ENCODE results near the gene PPFIA4.

The PPFIA4 gene

DNA sequence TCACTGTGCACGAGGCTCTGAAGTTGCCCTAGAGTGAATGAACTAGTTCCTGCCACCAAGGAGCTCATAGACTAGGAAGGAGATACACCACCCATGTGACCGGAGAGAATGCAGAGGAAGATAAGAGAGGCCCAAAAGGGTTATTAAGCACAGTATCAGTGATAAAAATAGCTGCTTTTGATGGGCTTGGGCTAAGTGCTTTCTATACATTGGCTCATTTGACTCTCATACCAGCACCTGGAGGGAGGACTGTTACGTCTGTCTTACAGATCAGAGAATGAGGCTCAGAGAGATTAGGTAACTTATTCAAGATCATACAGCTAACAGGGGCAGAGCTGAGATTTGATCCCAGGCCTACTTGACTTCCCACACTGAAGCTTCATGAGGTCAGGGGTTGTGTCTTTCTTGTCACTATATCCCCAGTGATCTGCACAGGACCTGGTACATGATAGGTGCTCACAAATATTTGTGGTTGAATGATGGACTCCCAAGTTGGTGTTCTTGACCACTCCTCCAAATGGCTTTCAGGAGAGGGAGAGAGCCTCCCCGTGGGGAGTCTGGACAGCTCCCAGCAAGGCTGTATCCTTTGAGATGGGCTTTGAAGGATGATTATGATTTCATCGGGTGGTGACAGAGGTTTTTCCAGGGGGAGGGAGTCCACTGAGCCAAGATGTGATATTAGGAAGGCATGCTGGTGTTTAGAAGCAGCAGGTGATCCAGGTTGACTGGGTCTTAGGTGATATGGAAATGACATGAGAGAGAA, 14.4 kb downstream of the PPFIA4 start:
- DNase-seq (ENCODE audit: low read depth in 2 of 2), result no peak

DNA sequence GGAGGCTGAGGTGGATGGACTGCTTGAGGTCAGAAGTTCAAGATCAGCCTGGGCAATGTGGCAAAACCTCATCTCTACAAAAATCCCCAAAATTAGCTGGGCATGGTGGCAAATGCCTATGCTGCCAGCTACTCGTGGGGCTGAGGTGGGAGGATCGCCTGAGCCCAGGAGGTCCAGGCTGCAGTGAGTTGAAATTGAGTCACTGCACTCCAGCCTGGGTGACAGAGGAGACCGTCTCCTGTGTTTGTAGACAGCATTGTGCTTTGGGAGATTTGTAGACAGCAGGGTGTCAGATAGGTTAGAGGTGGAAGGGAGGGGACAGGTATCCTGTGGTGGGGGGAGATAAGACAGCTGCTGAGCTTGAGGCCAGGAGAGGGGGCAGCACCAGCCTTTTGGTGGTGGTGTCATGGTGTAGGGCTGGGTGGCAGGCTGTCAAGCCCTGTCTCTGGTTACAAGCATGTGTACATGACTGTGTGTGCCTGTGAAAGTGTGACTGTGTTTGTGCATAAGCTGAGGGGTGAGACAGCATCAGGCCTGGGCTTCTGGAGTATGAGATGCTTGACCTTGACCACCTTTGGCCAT, 15.2 kb downstream of the PPFIA4 start:
- DNase-seq (ENCODE audit: low read depth in 2 of 2), result no peak

DNA sequence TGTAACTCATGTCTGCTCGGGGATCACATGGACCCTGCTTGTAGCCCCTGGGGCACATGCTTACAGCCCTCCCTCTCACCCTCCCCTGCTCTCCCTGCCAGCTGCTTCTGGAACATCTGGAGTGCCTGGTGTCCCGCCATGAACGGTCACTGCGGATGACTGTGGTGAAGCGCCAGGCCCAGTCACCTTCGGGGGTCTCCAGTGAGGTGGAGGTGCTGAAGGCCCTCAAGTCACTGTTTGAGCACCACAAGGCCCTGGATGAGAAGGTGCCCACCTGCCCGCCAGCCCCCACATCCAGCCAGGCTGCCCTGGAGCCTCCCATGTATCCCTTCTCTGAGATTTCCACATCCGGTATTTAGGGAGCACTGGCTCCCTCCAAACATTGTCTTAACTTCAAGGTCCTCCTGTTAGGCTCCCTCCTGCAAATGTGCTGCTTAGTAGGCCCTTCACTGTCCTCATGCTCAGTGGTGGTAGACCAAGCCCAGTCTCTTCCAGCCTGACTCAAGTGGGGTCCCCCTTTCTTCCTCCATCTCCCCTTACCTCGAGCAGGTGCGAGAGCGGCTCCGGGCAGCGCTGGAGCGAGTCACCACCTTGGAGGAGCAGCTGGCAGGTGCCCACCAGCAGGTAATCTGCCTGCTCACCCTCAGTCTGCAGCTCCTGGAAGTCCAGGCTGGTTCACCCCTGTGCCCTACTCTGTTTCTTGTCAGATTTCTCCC, 17.7 kb downstream of the PPFIA4 start:
- no peak for DNase-seq (ENCODE audit: low read depth in 2 of 2)

DNA sequence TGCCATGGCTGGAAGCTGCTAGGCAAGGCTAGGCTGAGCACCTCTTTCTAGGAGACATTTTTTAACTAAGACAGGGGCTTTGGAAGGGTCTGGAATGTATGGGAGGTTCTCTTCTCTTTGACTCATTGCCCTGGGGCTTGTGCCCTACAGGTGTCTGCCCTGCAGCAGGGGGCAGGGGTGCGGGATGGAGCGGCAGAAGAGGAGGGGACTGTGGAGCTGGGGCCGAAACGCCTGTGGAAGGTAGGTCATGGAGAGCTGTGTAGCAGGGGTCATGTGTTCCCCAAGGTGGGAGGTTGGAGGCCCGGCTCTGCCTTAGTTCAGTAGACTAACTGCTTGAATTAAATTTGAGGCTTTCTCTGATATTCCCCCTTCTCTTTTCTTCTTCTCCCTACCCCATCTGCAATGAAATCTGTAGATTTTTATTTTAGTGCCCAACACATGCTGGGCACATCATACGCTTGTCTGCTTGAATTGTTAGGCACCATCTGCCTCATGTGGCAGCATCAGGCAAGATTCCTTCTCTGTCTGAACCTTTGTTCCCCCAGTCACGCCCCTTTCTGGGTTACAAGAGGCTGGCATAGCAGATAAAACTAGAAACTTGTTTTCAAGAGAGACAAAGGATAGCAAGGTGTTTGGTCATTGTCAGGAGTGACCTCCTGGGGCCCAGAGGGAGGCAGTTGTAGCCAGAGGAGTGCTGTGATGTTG, 18.4 kb downstream of the PPFIA4 start:
- DNase-seq (ENCODE audit: low read depth in 2 of 2), result no peak

DNA sequence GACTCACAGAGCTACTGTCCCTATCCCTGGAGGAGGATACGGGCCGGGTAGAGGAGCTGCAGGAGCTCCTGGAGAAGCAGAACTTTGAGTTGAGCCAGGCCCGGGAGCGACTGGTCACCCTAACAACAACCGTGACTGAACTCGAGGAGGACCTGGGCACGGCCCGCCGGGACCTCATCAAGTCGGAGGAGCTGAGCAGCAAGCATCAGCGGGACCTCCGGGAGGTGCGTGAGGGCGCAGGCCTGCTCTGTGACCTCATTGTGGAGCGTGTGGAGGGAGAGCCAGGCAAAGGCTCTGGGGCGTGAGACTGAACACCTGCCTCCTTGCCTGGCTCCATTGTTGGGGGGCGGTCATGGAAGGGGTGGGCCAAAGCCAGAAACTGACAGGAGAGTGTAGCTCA, 19.0 kb downstream of the PPFIA4 start:
- DNase-seq (ENCODE audit: low read depth in 2 of 2), result no peak

DNA sequence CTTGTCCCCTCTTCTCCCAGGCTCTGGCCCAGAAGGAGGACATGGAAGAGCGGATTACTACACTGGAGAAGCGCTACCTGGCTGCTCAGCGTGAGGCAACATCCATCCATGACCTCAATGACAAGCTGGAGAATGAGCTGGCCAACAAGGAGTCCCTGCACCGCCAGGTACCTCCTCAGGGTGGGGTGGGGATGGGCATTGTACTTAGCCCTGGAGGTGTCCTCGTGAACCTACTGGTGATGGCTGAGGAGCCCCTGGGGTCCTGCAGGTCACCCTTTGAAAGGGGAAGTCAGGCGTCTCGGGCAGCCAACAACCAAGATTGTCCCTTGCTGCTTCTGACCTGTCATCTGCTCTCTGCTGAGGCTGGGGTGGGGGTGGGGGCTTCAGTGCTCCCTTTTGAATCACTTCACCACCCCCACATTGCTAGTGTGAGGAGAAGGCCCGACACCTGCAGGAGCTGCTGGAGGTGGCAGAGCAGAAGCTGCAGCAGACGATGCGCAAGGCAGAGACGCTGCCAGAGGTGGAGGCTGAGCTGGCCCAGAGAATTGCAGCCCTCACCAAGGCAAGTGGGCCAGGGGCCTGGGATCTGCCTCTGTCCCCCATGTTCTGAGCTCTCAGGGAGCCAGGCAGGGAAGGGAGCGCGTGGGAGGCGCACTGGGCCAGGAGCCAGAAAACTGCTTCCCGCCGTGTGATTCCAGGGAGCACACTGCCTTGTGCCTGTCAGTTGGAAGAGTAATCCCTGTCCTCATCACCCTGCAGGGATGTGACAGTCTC, 19.7 kb downstream of the PPFIA4 start:
- DNase-seq (ENCODE audit: low read depth in 2 of 2), result no peak

DNA sequence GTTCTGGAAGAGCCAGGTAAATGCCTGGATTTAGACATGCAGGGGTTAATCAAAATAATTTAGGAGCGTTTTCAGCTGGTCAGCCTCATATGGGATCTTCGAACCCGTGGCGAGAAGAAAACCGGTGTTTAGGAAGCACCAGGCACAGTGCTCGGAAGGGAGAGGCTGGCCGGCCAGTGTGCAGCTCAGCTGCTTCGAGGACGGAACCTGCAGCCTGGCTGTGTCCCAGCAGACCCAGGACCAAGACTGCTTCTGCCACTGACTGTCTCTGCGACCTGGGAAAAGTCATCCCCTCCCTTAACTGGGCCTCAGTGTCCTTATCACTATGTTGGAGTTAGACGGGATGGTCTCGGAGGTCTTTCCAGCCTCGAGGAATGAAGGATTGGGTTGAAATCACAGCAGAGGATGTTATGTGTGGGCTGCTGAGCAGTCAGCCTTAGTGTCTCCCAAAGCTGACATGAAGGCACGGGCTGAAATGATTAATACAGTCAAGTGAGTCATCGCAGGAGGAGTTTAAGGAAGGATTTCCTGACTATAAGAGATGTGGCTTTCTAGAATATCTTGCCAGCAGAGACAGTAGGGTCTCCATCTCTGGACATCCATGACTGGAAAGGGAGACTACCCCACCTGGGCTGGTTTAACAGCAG, 20.8 kb downstream of the PPFIA4 start:
- no peak for DNase-seq (ENCODE audit: low read depth in 2 of 2)

DNA sequence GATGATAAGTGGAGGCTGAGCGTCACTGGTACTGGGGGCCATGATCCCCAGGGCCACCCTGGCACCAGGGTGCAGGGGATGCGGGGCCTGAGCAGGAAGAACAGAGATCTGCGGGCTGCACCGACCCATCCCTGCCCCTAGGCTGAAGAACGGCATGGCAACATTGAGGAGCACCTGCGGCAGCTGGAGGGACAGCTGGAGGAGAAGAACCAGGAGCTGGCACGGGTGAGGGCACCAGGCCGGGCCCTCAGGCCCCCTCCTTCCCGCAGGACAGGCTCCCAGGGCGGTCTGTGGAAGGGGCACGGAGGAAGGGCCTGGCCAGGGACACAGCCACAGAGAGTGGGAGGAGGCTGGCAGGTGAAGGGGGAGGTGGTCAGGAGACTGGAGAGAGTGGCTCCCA, 21.8 kb downstream of the PPFIA4 start:
- no peak for DNase-seq (ENCODE audit: low read depth in 2 of 2)

DNA sequence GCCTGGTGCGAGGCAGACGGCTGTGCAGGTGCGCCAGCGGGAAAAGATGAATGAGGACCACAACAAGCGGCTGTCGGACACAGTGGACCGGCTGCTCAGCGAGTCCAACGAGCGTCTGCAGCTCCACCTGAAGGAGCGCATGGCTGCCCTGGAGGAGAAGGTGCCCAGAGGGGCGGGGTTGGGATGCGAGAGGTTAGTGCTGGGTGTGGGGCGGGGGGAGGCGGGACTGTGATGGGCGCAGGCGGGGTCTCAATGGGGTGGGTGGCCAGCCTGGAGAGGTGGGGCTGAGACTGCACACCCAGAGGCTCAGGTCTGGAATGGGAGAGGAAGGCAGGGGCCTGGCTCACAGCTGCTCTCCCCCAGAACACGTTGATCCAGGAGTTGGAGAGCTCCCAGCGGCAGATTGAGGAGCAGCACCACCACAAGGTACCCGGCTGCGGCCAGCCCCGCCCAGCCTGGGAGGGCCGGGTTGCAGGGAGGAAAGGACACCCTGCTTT, 22.3 kb downstream of the PPFIA4 start:
- DNase-seq (ENCODE audit: low read depth in 2 of 2), result no peak

DNA sequence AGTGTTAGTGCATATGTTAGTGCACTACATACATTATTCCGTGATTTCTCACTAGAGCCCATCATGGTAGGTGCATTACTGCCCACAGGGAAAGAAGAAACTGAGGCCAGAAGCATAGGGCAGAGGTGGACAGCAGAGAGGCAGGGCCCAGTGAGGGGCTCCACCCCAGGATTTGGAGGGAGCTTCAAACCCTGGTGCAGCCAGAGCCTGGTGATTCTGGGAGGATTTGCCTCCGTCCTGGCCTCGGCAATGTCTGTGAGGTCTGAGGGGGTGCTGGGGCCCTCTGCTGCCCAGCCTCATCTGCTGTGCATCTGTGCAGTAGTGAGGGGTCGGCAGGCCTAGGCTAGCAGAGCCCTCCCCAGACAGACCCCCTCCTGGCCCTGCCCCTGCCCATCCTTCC, 22.8 kb downstream of the PPFIA4 start:
- no peak for DNase-seq (ENCODE audit: low read depth in 2 of 2)

DNA sequence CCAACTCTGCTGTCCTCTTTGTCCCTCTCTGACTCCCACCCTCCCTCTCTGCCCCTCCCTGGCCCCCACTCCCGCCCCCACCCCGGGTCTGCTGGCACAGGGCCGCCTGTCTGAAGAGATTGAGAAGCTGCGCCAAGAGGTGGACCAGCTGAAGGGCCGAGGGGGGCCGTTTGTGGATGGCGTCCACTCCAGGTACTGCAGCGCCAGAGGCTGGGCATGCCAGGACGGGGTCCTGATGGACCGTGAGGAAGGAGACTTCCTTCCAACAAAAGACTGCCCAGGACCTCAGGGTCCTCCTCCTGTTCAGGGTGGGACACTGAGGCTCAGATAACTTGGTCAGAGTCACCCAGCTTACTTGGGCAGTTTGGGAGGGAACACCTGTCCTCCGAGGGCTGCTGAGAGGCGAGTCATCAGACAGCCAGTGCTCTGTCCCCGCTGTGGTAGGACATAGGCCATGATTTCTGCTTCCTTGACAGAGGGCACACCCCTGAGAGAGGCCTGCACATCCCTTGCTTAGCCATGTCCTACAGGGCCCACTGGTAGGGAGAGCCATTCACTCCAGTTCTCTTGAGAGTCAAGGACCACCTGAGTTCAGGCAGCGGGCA, 23.4 kb downstream of the PPFIA4 start:
- no peak for DNase-seq (ENCODE audit: low read depth in 2 of 2)

DNA sequence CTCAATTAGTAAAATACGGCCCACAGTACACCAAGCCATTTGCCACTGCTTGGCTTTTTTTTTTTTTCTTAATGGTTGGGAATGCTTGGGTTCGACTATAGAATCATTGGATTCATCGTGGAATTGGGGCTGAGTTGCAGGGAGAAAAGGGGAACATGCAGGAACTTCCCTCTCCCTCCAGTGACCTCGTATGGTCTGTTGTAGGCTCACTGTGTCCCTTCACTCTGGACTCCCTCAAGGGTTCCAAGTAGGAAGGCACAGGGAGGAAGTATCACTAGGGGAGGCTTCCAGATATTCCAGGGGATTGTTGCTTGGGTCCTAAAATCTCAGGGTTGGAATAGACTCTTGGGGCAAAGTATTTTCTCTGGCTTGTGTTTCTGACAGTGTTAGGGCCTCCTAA, 24.5 kb downstream of the PPFIA4 start:
- DNase-seq (ENCODE audit: low read depth in 2 of 2), result no peak

DNA sequence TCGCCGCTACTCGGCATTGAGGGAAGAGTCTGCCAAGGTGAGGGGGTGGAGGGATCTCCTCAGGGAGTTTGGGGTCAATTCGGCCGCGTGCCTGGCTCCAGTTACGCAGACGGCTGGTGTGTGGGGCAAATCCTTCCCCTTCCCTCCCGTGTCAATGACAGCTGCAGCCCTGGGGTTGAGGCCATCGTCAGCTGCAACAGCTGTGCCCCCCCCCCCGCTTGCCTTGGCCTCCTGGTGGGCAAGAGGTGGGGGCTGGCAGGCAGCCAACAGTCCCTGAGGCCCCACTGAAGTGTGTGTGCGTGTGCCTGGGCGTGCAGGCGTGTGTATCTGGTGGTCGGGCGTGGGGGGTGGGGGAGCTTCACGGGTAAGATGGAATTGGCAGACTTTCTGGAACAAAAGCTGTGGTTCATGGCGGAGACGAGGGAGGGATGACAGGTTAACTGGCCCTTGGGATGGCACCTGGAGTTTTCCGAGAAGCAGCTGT, 25.6 kb downstream of the PPFIA4 start:
- no peak for DNase-seq (ENCODE audit: low read depth in 2 of 2)

DNA sequence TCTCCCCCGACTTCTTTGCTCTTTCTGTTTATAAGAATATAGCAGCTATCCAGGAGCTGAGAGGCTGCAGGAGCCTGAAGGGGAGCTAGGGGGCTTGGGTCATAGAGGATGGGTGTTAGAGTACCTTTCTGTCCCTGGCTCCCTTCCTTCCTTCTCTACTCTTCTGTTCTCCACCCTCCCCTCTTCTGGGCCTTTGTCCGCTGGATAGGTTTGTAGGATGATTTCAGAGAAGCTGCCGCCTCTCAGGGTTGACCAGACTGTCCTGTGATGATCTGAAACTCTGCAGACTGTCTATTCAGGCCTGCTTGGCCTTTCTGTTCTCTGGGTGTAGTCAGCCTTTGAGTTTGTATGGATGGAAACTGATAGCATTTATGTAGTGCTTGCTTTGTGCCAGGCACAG, 26.3 kb downstream of the PPFIA4 start:
- no peak for DNase-seq (ENCODE audit: low read depth in 2 of 2)

DNA sequence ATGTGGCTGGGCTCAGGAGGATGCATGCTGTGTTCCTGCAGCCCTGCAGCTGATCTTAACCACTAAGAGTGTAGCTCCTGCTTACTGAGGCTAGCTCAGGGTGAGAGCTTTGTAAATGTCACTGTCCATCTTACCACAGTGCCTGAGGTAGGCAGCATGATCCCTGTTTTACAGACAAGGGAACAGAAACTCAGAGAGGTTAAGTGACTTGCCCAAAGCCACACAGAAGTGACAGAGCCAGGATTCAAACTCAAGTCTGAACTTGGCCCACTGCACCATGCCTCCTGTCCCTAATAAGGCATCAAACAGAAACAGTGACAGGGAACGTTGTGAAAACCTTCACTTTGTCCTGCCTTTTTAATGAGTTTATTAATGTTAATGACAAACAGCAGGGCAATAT, 27.9 kb downstream of the PPFIA4 start:
- no peak for DNase-seq (ENCODE audit: low read depth in 2 of 2)

DNA sequence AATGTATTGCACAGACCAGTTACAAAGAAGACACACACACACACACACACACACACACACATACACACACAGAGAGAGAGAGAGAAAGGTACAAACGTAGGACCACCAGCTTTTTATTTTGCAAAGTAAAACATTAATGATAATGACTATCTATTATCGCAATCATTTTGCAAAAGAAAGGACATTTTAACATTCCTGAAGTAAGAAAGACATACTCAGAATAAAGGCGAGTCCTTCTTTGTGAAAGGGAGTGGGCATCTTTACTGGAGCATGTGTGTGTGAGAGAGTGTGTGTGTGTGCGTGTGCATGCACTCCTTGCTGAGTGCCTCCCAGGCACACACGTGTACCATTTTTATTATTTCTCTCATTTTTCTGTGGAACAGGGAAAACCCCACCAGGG, 28.4 kb downstream of the PPFIA4 start:
- DNase-seq (ENCODE audit: low read depth in 2 of 2), result no peak

DNA sequence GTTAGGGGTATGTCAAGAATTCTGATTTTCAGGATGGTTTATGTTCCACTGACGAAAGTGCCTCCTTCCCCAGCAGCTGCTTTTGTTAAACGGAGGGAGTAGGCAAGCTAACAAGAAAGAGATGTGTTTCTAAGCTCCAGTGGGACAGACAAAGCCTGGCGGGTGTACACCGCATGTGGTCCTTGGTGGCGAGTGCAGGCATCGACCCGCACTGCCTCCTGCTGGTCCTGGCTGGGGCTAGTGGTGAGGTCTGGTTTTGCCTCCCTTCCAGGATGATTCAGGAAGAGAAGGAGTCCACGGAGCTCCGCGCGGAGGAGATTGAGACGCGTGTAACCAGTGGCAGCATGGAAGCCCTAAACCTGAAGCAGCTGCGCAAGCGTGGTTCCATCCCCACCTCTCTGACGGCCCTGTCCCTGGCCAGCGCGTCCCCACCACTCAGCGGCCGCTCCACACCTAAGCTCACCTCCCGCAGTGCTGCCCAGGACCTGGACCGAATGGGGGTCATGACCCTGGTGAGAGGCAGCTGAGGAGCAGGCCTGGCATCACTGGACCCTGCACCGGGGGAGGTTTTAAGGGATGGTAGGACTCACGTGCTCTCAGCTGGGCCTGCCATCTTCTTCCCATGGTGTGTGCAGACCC, 29.0 kb downstream of the PPFIA4 start:
- DNase-seq (ENCODE audit: low read depth in 2 of 2), result no peak

DNA sequence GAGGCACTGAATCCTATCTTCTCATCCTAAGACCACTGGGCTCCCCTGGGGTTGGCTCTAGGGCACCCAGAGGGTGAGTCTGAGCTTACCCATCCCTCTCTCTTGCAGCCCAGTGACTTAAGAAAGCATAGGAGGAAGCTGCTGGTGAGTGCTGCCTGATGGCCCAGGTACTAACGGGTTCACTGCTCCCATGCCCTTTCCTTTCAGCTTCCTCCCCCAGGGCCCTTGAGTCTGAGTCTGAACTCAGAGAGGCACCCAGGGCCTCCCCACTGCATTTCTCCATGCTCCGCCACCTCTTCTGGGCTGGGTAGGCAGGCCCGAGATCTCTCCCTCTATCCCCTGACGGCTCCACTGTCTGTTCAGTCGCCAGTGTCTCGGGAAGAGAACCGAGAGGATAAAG, 29.7 kb downstream of the PPFIA4 start:
- DNase-seq (ENCODE audit: low read depth in 2 of 2), result no peak

DNA sequence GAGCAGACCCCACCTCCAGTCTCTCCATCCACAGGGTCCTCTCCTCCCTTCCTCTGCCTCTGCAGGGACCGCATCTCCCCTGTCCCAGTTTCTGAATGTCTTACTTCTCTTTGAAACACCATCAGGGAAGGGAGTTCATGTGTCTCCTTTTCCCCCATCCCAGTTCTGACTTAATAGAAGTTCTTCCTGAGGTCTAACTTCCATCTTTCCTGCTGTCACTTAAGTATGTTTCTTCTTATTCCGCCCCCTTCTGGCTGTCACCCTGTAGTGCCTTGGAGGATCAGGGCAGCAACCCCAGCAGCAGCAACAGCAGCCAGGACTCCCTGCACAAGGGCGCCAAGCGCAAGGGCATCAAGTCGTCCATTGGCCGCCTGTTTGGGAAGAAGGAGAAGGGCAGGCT, 30.2 kb downstream of the PPFIA4 start:
- DNase-seq (ENCODE audit: low read depth in 2 of 2), result no peak
